ENCODE measurements around the gene NKAIN4.
"Not testable (repeated sequence)": the region's sequence is repeated elsewhere in the genome, so short reads cannot be mapped to it uniquely, and the experiment has no call there.

Gene NKAIN4

GRCh38 chr20:63254606-63255384 is 532 bp upstream of the NKAIN4 start:
- DNase-seq (ENCODE audit: low spot score), result no peak
- ChIA-PET POLR2A (ENCODE audit: low non-redundant PET) (no interaction called here), CTCF (interaction anchor here (0.6 to 6.4 kb wide), 6 partner anchors 17 to 75 kb away, joined by 3 to 33 read pairs (median 3); no protein-coding TSS in a partner anchor)
- H3K27ac ChIP-seq, result no peak overlapping the region
- TF ChIP-seq CTCF (conservative IDR thresholded peaks at IDR 0.05; ENCODE audit: low read depth), result no peak

- CTCF ChIA-PET, result interaction anchor here (0.6 to 6.4 kb wide), 4 partner anchors 19 to 236 kb away, joined by 3 to 33 read pairs (median 7); no protein-coding TSS in a partner anchor
- no peak for TF ChIP-seq CTCF (conservative IDR thresholded peaks at IDR 0.05; ENCODE audit: low read depth)
- peak; percentile 38 for DNase-seq (ENCODE audit: low spot score)
- POLR2A ChIA-PET (ENCODE audit: low non-redundant PET), result interaction anchor here (1.0 to 1.3 kb wide), 2 partner anchors 18 to 19 kb away, joined by 3 read pairs; partner anchors contain the start of genes ARFGAP1 and BIRC7
- no peak overlapping the region for H3K27ac ChIP-seq
Measured at GRCh38 chr20:63253438-63254231, 628 bp downstream of the NKAIN4 start.

- CTCF ChIA-PET, result interaction anchor here (1.5 to 6.4 kb wide), 2 partner anchors 19 to 30 kb away, joined by 11 to 33 read pairs; no protein-coding TSS in a partner anchor
- POLR2A ChIA-PET (ENCODE audit: low non-redundant PET), result interaction anchor here (1.0 to 1.3 kb wide), 2 partner anchors 18 to 20 kb away, joined by 3 read pairs; partner anchors contain the start of genes ARFGAP1 and BIRC7
- DNase-seq (ENCODE audit: low spot score), result no peak
- no peak for TF ChIP-seq CTCF (conservative IDR thresholded peaks at IDR 0.05; ENCODE audit: low read depth)
- no peak overlapping the region for H3K27ac ChIP-seq
Measured at GRCh38 chr20:63253065-63253437, 1.2 kb downstream of the NKAIN4 start.

GRCh38 chr20:63252284-63252711 is 2.0 kb downstream of the NKAIN4 start:
- H3K27ac ChIP-seq, result no peak overlapping the region
- ChIA-PET POLR2A (ENCODE audit: low non-redundant PET) (interaction anchor here (0.6 to 1.1 kb wide), 2 partner anchors 37 to 245 kb away, joined by 3 read pairs; no protein-coding TSS in a partner anchor), CTCF (interaction anchor here (0.6 to 6.4 kb wide), 6 partner anchors 11 to 312 kb away, joined by 3 to 33 read pairs (median 4); partner anchors contain the start of gene ARFGAP1)
- no peak for TF ChIP-seq CTCF (conservative IDR thresholded peaks at IDR 0.05; ENCODE audit: low read depth)
- no peak for DNase-seq (ENCODE audit: low spot score)

- H3K27ac ChIP-seq; DNase-seq (ENCODE audit: low spot score); POLR2A ChIA-PET (ENCODE audit: low non-redundant PET): not testable (repeated sequence)
- CTCF ChIA-PET, result interaction anchor here (0.7 to 6.4 kb wide), 4 partner anchors 21 to 196 kb away, joined by 3 to 33 read pairs (median 4); partner anchors contain the start of gene ARFGAP1
Measured at GRCh38 chr20:63251350-63251749, 2.9 kb downstream of the NKAIN4 start.

GRCh38 chr20:63249891-63250290 is 4.4 kb downstream of the NKAIN4 start:
- no peak for TF ChIP-seq CTCF (conservative IDR thresholded peaks at IDR 0.05; ENCODE audit: low read depth)
- H3K27ac ChIP-seq, result no peak overlapping the region
- no peak for DNase-seq (ENCODE audit: low spot score)
- ChIA-PET POLR2A (ENCODE audit: low non-redundant PET) (no interaction called here), CTCF (interaction anchor here (1.0 to 2.3 kb wide), 3 partner anchors 15 to 60 kb away, joined by 3 to 13 read pairs (median 5); no protein-coding TSS in a partner anchor)
